GM21576 (cell line): ENCODE data around the gene ERC1.
"Not testable (repeated sequence)": the region's sequence is repeated elsewhere in the genome, so short reads cannot be mapped to it uniquely, and the experiment has no call there.

Experiments
- ATAC-seq: cut with Tn5 transposase; IDR thresholded peaks from one replicate; pipeline ENCODE4 v1.9.1; 2021; ENCODE audit warnings: mild to moderate bottlenecking, moderate library complexity; ENCODE audit not compliant: unreplicated experiment

The ERC1 gene

GRCh38 chr12:981176-981828 is 9.7 kb upstream of the ERC1 start:
- ATAC-seq = no peak

DNA sequence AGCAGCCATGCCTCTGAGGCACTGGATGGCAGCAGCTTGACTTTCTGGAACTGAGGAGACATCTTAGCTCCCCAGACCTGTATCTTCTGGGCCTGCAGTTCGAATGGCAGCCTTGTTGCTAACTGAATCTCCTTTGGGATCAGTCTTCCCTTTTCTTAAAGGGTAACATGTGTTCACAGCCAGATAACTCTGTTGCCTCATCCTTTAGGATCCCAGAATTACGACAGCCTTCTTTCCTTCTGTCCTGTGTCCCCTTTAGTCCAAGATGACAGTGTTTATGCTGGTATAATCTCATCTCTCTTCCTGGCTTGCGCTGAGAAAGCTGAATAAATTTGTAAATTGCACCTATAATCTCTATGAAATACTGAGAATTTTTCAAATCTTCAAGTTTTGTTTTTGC is 9.1 kb upstream of the ERC1 start:
- ATAC-seq = no peak

DNA sequence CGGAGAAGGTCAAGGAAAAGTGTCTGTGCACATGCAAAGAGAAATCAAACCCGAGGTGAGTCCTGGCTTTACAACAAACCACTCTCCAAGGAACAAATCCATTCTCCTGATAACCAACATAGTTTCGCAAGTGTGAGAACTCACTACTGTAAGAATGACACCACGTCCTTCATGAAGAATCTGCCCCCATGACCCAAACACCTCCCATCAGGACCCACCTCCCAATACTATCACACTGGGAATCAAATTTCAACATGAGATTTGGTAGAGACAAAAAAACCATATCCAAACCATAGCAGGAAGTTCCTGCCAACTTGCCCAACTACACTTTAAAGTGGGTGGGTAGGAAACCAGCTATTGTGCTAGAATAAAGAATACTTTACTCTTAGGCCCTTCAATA is 2.4 kb upstream of the ERC1 start:
- ATAC-seq = no peak

GRCh38 chr12:989051-989450 is 2.0 kb upstream of the ERC1 start:
- ATAC-seq = no peak

DNA sequence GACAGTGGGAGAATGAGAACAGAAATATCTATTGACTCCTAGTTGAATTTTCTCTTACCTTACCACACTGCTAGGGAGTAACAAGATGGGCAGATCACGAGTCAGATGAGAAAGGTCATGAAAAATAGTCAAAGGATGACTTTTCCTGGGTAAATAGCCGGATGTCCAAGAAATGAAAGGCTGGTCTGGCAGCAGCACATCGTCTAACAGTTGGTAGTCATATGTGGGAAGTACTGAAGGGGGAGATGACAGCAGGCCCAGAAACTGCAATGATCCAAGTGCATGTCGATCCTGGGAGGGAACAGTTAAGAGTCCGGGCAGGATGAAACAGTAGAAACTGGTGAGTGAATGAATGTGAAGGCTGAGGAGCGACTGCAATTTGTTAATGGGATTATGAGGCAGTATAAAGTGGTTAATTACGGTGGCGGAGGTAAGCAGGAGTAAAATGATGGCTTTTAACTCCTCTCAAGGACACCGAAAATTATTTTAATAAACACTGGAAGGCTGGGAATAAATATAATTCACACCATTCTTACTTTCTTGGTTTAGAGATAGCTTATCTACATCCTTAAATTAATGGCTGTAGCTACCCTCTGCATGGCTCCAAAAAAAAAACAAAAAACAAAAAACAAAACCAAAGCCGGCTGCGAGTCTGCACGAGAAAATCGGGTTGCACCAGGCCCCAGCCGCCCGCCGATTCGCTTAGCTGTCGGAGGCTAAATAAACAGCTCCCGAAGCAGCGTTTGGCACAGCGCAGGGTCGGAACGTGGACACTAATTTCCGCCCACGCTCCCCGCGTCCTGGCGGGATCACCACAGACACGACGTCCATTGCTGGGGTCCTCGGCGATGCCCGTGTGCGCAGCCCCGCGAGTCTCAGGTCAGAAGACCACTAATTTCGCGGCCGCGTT is 1.0 kb upstream of the ERC1 start:
- peak; percentile 9 for ATAC-seq

- ATAC-seq = no peak
Observed at GRCh38 chr12:991350-992333, 619 bp downstream of the ERC1 start.

GRCh38 chr12:992647-993046 is 1.6 kb downstream of the ERC1 start:
- ATAC-seq = no peak

DNA sequence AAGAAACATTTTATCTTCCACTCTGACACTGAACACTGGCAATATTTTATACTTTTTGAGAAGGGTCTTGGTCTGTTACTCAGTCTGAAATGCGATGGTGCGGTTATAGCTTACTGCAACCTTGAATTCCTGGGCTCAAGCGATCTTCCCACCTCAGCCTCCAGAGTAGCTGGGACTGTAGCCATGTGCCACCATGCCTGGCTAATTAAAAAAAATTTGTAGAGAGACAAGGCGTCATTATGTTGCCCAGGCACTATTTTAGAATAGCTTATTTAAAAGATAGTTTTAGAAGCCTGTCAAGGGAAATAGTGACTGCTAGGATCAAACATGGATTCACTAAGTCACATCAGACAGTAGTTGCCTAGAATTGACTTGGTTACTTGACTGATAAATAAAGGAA is 5.9 kb downstream of the ERC1 start:
- no peak for ATAC-seq

- ATAC-seq = no peak
Observed at GRCh38 chr12:997505-997904, 6.5 kb downstream of the ERC1 start.

DNA sequence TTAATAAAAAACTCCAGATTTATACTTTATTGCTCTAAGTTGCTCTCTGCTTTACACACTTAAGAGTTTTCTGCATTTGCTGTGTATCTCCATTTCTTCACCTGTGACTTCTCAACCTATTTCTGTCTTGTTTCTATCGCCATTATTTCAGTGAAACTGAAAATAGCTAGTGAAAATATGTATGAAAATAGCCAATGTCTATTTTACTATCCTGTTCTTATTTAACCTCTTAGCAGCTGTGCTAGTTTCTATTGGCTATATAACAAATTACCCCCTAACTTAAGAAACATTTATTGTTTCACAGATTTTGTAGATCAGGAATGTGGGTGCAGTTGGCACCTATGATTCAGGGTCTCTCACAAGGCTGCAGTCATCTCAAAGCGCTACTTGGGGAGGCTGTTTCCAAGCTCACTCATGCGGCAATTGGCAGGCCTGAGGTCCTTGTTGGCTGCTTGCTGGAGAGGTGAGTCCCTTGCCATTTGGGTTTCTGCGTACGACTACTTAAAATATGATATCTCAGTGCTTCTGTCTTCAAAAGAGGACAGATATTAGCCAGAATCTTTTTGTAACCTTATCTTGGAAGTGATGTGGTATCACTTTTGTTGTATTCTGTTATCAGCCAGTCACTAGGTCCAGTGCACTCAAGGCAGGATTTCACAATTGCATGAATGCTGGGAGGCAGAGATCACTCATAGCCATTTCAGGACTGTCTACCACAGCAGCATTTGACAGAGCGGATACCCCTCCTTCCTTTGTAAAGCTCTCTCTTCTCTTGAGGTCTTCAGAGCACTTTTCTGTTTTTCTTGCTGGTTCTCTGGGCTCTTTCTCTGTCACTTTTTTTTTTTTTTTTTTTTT is 7.2 kb downstream of the ERC1 start:
- ATAC-seq = peak; percentile 73

DNA sequence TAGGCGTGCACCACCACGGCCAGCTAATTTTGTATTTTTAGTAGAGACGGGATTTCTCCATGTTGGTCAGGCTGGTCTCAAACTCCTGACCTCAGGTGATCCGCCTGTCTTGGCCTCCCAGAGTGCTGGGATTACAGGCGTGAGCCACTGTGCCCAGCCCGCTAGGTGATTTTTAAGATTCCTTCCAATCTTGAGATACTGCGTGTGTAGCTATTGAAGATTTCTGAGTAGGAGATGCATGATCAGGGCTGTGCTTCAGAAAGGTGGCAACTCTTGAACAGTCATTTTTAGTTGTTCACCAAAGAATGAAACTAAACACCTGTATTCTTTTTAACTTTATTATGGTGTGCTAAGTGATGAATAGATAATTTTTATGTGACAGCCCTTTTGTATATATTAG is 8.7 kb downstream of the ERC1 start:
- ATAC-seq = not testable (repeated sequence)

GRCh38 chr12:1001507-1001906 is 10.5 kb downstream of the ERC1 start:
- no peak for ATAC-seq

- ATAC-seq = no peak
Observed at GRCh38 chr12:1003600-1004271, 12.7 kb downstream of the ERC1 start.

DNA sequence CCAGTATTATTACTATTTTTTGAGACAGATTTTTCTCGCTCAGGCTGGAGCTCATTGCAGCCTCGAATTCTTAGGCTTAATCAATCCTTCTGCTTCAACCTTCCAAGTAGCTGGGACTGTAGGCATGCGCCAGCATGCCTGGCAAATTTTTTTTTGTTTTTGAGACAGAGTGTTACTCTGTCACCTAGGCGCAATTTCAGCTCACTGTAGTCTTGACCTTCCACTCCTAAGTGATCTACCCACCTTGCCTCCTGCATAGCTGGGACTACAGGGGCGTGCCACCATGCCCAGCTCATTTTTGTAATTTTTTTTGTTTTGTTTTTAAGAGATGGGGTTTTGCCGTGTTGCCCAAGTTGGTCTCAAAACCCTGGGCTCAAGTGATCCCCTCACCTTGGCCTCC is 15.2 kb downstream of the ERC1 start:
- ATAC-seq = no peak

- ATAC-seq = no peak
Observed at GRCh38 chr12:1007276-1007675, 16.3 kb downstream of the ERC1 start.

DNA sequence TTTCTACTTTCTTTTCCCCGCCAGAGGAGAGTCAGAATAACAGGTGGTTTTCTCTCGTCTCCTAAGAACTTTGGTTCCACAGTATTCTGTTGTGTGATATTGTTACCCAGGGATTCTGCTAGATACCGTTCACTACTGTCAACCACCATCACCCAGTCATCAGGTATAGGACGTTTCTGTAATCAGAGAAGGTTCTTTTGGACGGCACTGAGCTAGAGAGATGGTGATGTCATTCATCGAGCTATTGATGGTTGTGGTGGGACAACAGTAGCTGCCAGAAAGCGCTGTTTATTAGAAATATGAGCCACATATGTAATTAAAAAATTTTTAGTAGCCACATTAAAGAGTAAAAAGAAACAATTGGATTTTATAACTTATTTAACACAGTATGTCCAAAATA is 17.0 kb downstream of the ERC1 start:
- no peak for ATAC-seq

DNA sequence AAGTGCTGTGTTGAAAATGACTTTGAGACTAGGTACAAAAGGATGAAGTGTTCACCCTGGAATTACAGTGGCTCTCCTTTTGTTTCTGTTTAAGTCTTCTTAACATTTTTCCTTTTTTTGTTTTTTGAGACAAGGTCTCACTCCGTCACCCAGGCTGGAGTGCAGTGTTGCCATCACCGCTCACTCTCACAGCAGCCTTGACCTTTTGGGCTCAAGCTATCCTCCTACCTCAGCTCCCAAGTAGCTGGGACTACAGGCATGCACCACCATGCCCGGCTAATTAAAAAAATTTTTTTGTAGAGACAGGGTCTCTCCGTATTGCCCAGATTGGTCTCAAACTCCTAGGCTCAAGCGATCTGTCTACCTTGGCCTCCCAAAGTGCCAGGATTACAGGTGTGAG is 20.1 kb downstream of the ERC1 start:
- no peak for ATAC-seq

- no peak for ATAC-seq
Observed at GRCh38 chr12:1013618-1014489, 22.8 kb downstream of the ERC1 start.

DNA sequence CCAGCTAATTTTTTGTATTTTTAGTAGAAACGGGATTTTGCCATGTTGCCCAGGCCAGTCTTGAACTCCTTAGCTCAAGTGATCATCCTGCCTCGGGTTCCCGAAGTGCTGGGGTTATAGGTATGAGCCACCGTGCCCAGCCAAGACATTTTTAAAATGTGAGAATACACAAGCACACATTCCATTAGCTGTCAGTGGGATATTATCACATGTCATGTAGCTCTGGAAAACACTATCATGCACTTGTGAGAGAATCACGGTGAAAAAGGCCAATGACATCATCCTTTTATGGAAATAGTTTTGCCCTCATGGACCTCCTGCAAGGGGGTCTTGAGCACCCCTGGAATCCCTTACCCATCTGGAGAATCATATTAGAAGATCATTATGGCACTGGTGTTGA is 28.3 kb downstream of the ERC1 start:
- ATAC-seq = no peak
